Urinary bladder (tissue), 4 donors: ENCODE measurements around the gene CCDC7. TPM values are rescaled to one million over a fixed set of nuclear protein-coding genes. Genes with fewer than 3 reads are reported as not detected.
"Not testable (repeated sequence)": the region's sequence is repeated elsewhere in the genome, so short reads cannot be mapped to it uniquely, and the experiment has no call there.

Experiments used
- DNase-seq: peaks from one replicate; pipeline ENCODE4 v3.0.0-alpha.2; 2015; ENCODE audit errors: extremely low spot score
- H3K27ac ChIP-seq: one replicate; pipeline ENCODE4 v1.5.1; 2013; ENCODE audit warnings: low read depth, mild to moderate bottlenecking, moderate library complexity
- H3K36me3 ChIP-seq: one replicate; pipeline ENCODE4 v1.6.1; 2013; ENCODE audit warnings: mild to moderate bottlenecking, moderate library complexity; ENCODE audit not compliant: insufficient read depth
- H3K4me1 ChIP-seq: one replicate; pipeline ENCODE4 v1.6.1; 2013; ENCODE audit warnings: mild to moderate bottlenecking, moderate library complexity; ENCODE audit not compliant: insufficient read depth
- H3K4me3 ChIP-seq: one replicate; pipeline ENCODE4 v1.5.1; 2013; ENCODE audit warnings: low read depth, low read length
- WGBS: extraction: QIAGEN DNeasy Blood & Tissue Kit; methylation state at CpG from one replicate; pipeline ENCODE4 v1.1.7; 2013; 5-methylcytosine and 5-hydroxymethylcytosine counted together
- polyA plus RNA-seq: library from polyadenylated mRNA; stranded (reverse); fragments of 200-250 nt; gene quantifications from one replicate; pipeline ENCODE4 v1.2.3, GENCODE V29; 2013
- total RNA-seq: library from RNA; depleted of rRNA; stranded (reverse); fragments of >200 nt; gene quantifications from one replicate; pipeline ENCODE4 v1.2.3, GENCODE V29; 2014
- donor health status: healthy with polysubstance abuse.
- donor health status: healthy.

CCDC7 gene
- total and polyA plus RNA-seq, 2 donors, result 1.2 to 109 TPM

GRCh38 chr10:32483019-32483502, 37.1 kb downstream of the CCDC7 start:
- H3K36me3 ChIP-seq, H3K4me1 ChIP-seq, H3K27ac ChIP-seq, H3K4me3 ChIP-seq, DNase-seq: not testable (repeated sequence)

GRCh38 chr10:32488038-32488437, 42.1 kb downstream of the CCDC7 start:
- H3K36me3 ChIP-seq, H3K27ac ChIP-seq, H3K4me1 ChIP-seq, H3K4me3 ChIP-seq, DNase-seq: not testable (repeated sequence)
- 91% methylated on average over 10 of the region's 10 CpGs for WGBS

GRCh38 chr10:32489158-32489557, 43.2 kb downstream of the CCDC7 start:
- Histone ChIP-seq H3K4me3 (no peak overlapping the region), H3K27ac (no peak overlapping the region), H3K36me3 (peaks cover 2% of the 10 kb centered on the region), H3K4me1 (no peaks in the 10 kb centered on the region)
- WGBS, result 87% methylated on average over 1 of the region's 1 CpG
- no peak for DNase-seq

GRCh38 chr10:32489901-32490300, 44.0 kb downstream of the CCDC7 start:
- Histone ChIP-seq H3K27ac (no peak overlapping the region), H3K4me1 (no peaks in the 10 kb centered on the region), H3K36me3 (peaks cover 2% of the 10 kb centered on the region), H3K4me3 (no peak overlapping the region)
- no peak for DNase-seq

- not testable (repeated sequence) for H3K4me1 ChIP-seq, H3K27ac ChIP-seq, H3K36me3 ChIP-seq, H3K4me3 ChIP-seq, DNase-seq
- WGBS, result 97% methylated on average over 2 of the region's 2 CpGs
These were observed 48.6 kb downstream of the CCDC7 start for GRCh38 chr10:32494562-32494961.

DNA sequence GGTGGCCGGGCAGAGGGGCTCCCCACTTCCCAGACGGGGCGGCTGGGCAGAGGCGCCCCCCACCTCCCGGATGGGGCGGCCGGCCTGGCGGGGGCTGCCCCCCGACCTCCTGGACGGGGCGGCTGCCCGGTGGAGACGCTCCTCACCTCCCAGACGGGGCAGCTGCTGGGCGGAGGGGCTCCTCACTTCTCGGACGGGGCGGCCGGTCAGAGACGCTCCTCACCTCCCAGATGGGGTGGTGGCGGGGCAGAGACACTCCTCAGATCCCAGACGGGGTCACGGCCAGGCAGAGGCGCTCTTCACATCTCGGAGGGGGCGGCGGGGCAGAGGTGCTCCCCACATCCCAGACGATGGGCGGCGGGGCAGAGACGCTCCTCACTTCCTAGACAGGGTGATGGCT, 54.2 kb downstream of the CCDC7 start:
- not testable (repeated sequence) for H3K4me3 ChIP-seq, H3K4me1 ChIP-seq, DNase-seq, H3K36me3 ChIP-seq, H3K27ac ChIP-seq
- 96% methylated on average over 31 of the region's 31 CpGs for WGBS

DNA sequence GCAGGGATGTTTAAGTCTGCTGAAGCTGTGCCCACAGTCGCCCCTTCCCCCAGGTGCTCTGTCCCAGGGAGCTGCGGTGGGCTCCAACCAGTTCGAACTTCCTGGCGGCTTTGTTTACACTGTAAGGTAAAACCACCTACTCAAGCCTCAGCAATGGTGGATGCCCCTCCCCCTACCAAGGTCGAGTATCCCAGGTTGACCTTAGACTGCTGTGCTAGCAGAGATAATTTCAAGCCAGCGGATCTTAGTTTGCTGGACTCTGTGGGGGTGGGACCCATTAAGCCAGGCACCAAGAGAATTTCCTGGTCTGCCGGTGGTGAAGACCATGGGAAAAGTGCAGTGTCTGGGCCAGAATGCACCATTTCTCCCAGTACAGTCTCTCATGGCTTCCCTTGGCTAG, 56.0 kb downstream of the CCDC7 start:
- WGBS, result 87% methylated on average over 7 of the region's 7 CpGs
- no peak overlapping the region for H3K4me3 ChIP-seq

GRCh38 chr10:32505762-32506420, 60.0 kb downstream of the CCDC7 start:
- not testable (repeated sequence) for H3K4me3 ChIP-seq, H3K4me1 ChIP-seq, DNase-seq, H3K27ac ChIP-seq, H3K36me3 ChIP-seq
- WGBS, result 96% methylated on average over 39 of the region's 39 CpGs

More for the DNA sequence above, 56.0 kb downstream of the CCDC7 start:
- no peak for DNase-seq
- H3K36me3 ChIP-seq, result peaks cover 2% of the 10 kb centered on the region
- H3K27ac ChIP-seq, result no peak overlapping the region
- no peaks in the 10 kb centered on the region for H3K4me1 ChIP-seq

- Histone ChIP-seq H3K4me1 (no peaks in the 10 kb centered on the region), H3K4me3 (no peak overlapping the region), H3K27ac (no peak overlapping the region), H3K36me3 (no peaks in the 10 kb centered on the region)
- no peak for DNase-seq
- 97% methylated on average over 18 of the region's 18 CpGs for WGBS
These were observed 65.7 kb downstream of the CCDC7 start for GRCh38 chr10:32511599-32511998.

DNA sequence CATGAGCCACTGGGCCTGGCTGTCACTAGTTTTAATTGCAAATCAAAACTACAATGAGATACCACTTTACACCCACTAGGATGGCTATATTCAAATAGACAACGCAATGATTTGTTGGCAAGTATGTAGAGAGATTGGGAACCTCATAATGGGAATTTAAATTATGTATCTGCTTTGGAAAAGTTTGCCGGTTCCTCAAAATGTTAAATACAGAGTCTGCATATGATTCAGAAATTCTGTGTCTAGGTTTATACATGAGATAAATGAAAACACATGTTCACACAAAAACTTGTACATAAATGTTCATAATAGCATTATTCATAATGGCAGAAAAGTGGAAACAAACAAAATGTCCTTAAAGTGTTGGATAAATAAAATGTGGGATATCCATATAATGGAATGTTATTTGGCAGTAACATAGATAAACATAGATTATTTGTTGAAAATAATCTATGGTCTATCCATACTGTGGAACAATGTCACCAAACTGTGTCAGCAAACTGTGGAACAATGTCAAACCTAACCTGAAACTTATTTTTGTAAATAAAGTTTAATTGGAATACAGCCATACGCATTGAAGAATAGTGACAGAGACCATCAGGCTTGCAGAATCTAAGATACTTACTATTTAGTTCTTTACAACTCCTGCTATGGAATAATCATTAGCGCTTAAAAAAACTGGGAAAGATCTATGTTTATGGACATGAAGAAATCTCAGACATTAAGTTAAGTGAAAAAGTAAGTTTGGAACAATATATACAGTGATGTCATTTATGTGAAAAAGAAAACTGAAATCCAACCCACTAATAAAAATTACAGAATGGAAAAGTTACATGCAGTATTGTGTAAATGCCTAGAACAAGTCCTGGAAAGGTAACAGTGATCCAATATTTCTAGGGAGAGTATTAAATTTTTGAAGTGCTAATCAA, 70.9 kb downstream of the CCDC7 start:
- no peak overlapping the region for H3K4me3 ChIP-seq
- 77% methylated on average over 4 of the region's 4 CpGs for WGBS

DNA sequence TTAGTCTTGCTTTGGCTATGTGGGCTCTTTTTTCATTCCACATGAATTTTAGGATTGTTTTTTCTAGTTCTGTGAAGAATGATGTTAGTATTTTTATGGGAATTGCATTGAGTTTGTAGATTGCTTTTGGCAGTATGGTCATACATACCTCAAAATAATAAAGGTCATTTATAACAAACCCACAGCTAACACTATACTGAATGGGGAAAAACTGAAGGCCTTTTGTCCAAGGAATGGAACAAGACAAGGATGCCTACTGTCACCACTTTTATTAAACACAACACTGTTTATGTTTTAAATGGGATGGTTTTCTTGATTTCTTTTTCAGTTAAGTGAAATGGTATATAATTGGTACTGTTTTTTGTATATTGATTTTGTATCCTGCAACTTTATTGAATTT, 84.3 kb downstream of the CCDC7 start:
- Histone ChIP-seq H3K27ac (no peak overlapping the region), H3K4me3 (no peak overlapping the region), H3K36me3 (no peaks in the 10 kb centered on the region), H3K4me1 (no peaks in the 10 kb centered on the region)
- DNase-seq, result no peak

More for the DNA sequence above, 70.9 kb downstream of the CCDC7 start:
- no peak for DNase-seq
- Histone ChIP-seq H3K27ac (no peak overlapping the region), H3K36me3 (no peaks in the 10 kb centered on the region), H3K4me1 (no peaks in the 10 kb centered on the region)

GRCh38 chr10:32538256-32538655, 92.3 kb downstream of the CCDC7 start:
- H3K4me3 ChIP-seq, result no peak overlapping the region
- H3K4me1 ChIP-seq, result no peaks in the 10 kb centered on the region
- no peaks in the 10 kb centered on the region for H3K36me3 ChIP-seq
- no peak for DNase-seq
- 90% methylated on average over 3 of the region's 3 CpGs for WGBS
- H3K27ac ChIP-seq, result no peak overlapping the region

- H3K36me3 ChIP-seq, result no peaks in the 10 kb centered on the region
- no peak for DNase-seq
- no peak overlapping the region for H3K27ac ChIP-seq
- WGBS, result 93% methylated on average over 6 of the region's 6 CpGs
- no peaks in the 10 kb centered on the region for H3K4me1 ChIP-seq
- no peak overlapping the region for H3K4me3 ChIP-seq
These were observed 94.9 kb downstream of the CCDC7 start for GRCh38 chr10:32540691-32541470.
